ENCODE results near the gene IREB2. TPM values are rescaled to one million over a fixed set of nuclear protein-coding genes. Genes with fewer than 3 reads are reported as not detected.

IREB2 gene
- total RNA-seq, 2 experiments from 2014 or later: 27.1 to 77.6 TPM

DNA sequence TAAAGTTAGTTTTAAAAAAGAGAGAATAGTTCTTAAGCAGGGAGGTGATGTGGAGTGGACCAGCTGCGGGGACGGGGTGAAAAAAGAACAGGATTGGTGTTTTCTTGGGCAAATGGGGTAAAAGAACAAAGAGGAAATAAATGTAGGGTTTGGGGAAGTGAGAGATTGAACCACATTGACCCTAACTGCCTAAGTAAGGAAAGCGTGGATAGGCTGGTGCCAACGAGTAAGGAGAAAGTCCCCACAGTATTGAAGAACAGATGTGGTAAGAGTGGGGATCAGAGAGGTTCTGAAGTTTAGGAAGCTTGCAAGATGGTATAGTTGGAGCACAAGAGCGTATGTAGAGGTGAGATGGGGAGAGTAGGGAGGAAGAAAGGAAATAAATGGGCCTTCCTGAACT is 17.0 kb downstream of the IREB2 start:
- CTCF ChIA-PET (ENCODE audit: unreplicated experiment): no interaction called here
- Histone ChIP-seq H3K4me1 (ENCODE audit: insufficient read depth, low read length, poor library complexity, severe bottlenecking) (peaks cover 36% of the 10 kb centered on the region), H4K20me1 (ENCODE audit: insufficient read depth, low read length) (peaks cover 30% of the 10 kb centered on the region; the same call in 1 of the 2 replicates), H3K36me3 (ENCODE audit: insufficient read depth, low read length) (peaks cover 41% of the 10 kb centered on the region), H3K9me2 (ENCODE audit: insufficient read depth, low read length) (no peaks in the 10 kb centered on the region), H2AFZ (ENCODE audit: low read length) (no peak overlapping the region), H3K4me3 (ENCODE audit: low read depth, low read length, poor library complexity, severe bottlenecking) (no peak overlapping the region), H3K79me2 (ENCODE audit: insufficient read depth, low read depth, low read length) (peaks cover 100% of the 10 kb centered on the region), H3K9me3 (ENCODE audit: low read length) (no peaks in the 10 kb centered on the region), H3K4me2 (ENCODE audit: low read length) (peak overlapping the region; percentile 22), H3K27ac (ENCODE audit: low read depth, low read length, poor library complexity, severe bottlenecking) (no peak overlapping the region)
- intact Hi-C loops (cut with micrococcal nuclease; ENCODE audit: unreplicated experiment): no loop called here
- no peak for TF ChIP-seq EZH2phosphoT487 (IDR thresholded peaks at IDR 0.05; ENCODE audit: borderline replicate concordance, low read depth, low read length)
- TF ChIP-seq, protein P1, sequence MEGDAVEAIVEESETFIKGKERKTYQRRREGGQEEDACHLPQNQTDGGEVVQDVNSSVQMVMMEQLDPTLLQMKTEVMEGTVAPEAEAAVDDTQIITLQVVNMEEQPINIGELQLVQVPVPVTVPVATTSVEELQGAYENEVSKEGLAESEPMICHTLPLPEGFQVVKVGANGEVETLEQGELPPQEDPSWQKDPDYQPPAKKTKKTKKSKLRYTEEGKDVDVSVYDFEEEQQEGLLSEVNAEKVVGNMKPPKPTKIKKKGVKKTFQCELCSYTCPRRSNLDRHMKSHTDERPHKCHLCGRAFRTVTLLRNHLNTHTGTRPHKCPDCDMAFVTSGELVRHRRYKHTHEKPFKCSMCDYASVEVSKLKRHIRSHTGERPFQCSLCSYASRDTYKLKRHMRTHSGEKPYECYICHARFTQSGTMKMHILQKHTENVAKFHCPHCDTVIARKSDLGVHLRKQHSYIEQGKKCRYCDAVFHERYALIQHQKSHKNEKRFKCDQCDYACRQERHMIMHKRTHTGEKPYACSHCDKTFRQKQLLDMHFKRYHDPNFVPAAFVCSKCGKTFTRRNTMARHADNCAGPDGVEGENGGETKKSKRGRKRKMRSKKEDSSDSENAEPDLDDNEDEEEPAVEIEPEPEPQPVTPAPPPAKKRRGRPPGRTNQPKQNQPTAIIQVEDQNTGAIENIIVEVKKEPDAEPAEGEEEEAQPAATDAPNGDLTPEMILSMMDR (conservative IDR thresholded peaks at IDR 0.05; ENCODE audit: low read length): no peak
- peak; percentile 37 for DNase-seq (ENCODE audit: low spot score)
- BruUV-seq (replicated peaks): no TSS peak
- POLR2A ChIA-PET: no interaction called here

DNA sequence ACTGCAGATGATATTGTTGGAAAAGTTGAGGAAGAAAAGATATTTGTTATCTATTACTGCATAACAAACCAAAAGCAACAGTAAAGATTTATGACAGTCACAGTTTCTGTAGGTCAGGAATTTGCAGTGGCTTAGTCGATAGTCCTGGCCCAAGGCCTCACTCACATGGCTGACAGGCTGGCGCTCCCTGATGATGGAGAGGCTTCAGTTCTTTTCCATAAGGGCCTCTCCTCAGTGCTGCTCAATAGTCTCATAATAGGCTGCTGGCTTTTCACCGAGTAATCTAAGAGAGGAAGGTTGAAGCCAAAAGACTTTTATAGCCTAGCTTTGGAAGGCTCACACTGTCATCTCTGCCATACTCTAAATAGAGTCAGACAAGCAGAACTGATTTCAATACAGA is 17.7 kb downstream of the IREB2 start:
- POLR2A ChIA-PET: no interaction called here
- Histone ChIP-seq H3K9me3 (ENCODE audit: low read length) (no peaks in the 10 kb centered on the region), H2AFZ (ENCODE audit: low read length) (no peak overlapping the region), H3K36me3 (ENCODE audit: insufficient read depth, low read length) (peaks cover 38% of the 10 kb centered on the region), H3K4me1 (ENCODE audit: insufficient read depth, low read length, poor library complexity, severe bottlenecking) (peaks cover 36% of the 10 kb centered on the region), H3K4me3 (ENCODE audit: low read depth, low read length, poor library complexity, severe bottlenecking) (no peak overlapping the region), H4K20me1 (ENCODE audit: insufficient read depth, low read length) (peaks cover 34% of the 10 kb centered on the region; the same call in 1 of the 2 replicates), H3K4me2 (ENCODE audit: low read length) (no peak overlapping the region), H3K27ac (ENCODE audit: low read depth, low read length, poor library complexity, severe bottlenecking) (no peak overlapping the region), H3K9me2 (ENCODE audit: insufficient read depth, low read length) (no peaks in the 10 kb centered on the region), H3K79me2 (ENCODE audit: insufficient read depth, low read depth, low read length) (peaks cover 100% of the 10 kb centered on the region)
- no peak for TF ChIP-seq EZH2phosphoT487 (IDR thresholded peaks at IDR 0.05; ENCODE audit: borderline replicate concordance, low read depth, low read length)
- TF ChIP-seq, protein P1 (conservative IDR thresholded peaks at IDR 0.05; ENCODE audit: low read length): no peak
- intact Hi-C loops (cut with micrococcal nuclease; ENCODE audit: unreplicated experiment): no loop called here
- CTCF ChIA-PET (ENCODE audit: unreplicated experiment): no interaction called here
- no peak for DNase-seq (ENCODE audit: low spot score)
- BruUV-seq (replicated peaks): no TSS peak

DNA sequence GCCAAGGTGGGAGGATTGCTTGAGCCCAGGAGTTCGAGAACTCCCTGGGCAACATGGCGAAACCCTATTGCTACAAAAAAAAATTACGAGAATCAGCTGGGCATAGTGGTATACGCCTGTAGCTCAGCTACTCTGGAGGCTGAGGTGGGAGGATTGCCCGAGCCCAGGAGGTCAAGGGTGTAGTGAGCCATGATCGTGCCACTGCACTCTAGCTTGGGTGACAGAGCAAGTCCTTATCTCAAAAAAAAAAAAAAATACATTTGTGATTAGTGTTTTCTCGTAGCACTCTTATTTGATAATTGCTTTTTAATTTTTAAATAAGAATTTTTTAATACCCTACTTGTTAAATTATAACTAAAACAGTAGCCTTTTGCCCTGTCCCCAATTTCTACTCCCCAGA is 18.4 kb downstream of the IREB2 start:
- H4K20me1 ChIP-seq (ENCODE audit: insufficient read depth, low read length): peaks cover 40% of the 10 kb centered on the region; the same call in 1 of the 2 replicates
- TF ChIP-seq, protein P1 (conservative IDR thresholded peaks at IDR 0.05; ENCODE audit: low read length): no peak
- no peak for TF ChIP-seq EZH2phosphoT487 (IDR thresholded peaks at IDR 0.05; ENCODE audit: borderline replicate concordance, low read depth, low read length)
- H3K9me3 ChIP-seq (ENCODE audit: low read length): no peaks in the 10 kb centered on the region
- H3K79me2 ChIP-seq (ENCODE audit: insufficient read depth, low read depth, low read length): peaks cover 100% of the 10 kb centered on the region
- CTCF ChIA-PET (ENCODE audit: unreplicated experiment): no interaction called here
- POLR2A ChIA-PET: no interaction called here
- H3K4me3 ChIP-seq (ENCODE audit: low read depth, low read length, poor library complexity, severe bottlenecking): no peak overlapping the region
- peaks cover 43% of the 10 kb centered on the region for H3K4me1 ChIP-seq (ENCODE audit: insufficient read depth, low read length, poor library complexity, severe bottlenecking)
- H3K4me2 ChIP-seq (ENCODE audit: low read length): no peak overlapping the region
- intact Hi-C loops (cut with micrococcal nuclease; ENCODE audit: unreplicated experiment): no loop called here
- H3K36me3 ChIP-seq (ENCODE audit: insufficient read depth, low read length): peaks cover 39% of the 10 kb centered on the region
- H3K27ac ChIP-seq (ENCODE audit: low read depth, low read length, poor library complexity, severe bottlenecking): no peak overlapping the region
- no peak overlapping the region for H2AFZ ChIP-seq (ENCODE audit: low read length)
- BruUV-seq (replicated peaks): no TSS peak
- DNase-seq (ENCODE audit: low spot score): no peak
- no peaks in the 10 kb centered on the region for H3K9me2 ChIP-seq (ENCODE audit: insufficient read depth, low read length)

Measured in OCI-LY7 (cell line).